GM08714 (cell line): ENCODE measurements around the gene CEP85.

ENCODE experiments used
- H3K4me3 ChIP-seq: fragments of 200-500 bp; sonication (Bioruptor generic); 2 replicates; pipeline ENCODE4 v1.5.1; 2014; ENCODE audit warnings: mild to moderate bottlenecking, low read length, inconsistent platforms
- ZNF274 ChIP-seq: IDR thresholded peaks from 2 replicates; pipeline ENCODE4 v1.6.1; 2012; ENCODE audit warnings: mild to moderate bottlenecking, low read depth, low read length

CEP85 gene

GRCh38 chr1:26278724-26279455 is 44.9 kb downstream of the CEP85 start:
- peak overlapping the region; percentile 85; the same call in 1 of the 2 replicates for H3K4me3 ChIP-seq
- no peak for TF ChIP-seq ZNF274

- no peak for TF ChIP-seq ZNF274
These were observed 45.7 kb downstream of the CEP85 start, which contains the start of gene SH3BGRL3 for GRCh38 chr1:26279456-26280332. TSS of gene SH3BGRL3 (plus strand) at chr1:26280086. CDS start at chr1:26280156, 70 bp downstream.

GRCh38 chr1:26280333-26281042 is 46.5 kb downstream of the CEP85 start:
- peak overlapping the region; percentile 85 for H3K4me3 ChIP-seq
- no peak for TF ChIP-seq ZNF274

More at GRCh38 chr1:26279456-26280332, 45.7 kb downstream of the CEP85 start, which contains the start of gene SH3BGRL3:
- H3K4me3 ChIP-seq: peak within 1 kb of the TSS; percentile 85

- no peak for TF ChIP-seq ZNF274
- no peak overlapping the region for H3K4me3 ChIP-seq
These were observed 47.3 kb downstream of the CEP85 start for GRCh38 chr1:26281091-26281958.

GRCh38 chr1:26281971-26282370 is 48.0 kb downstream of the CEP85 start:
- H3K4me3 ChIP-seq: no peak overlapping the region
- TF ChIP-seq ZNF274: no peak

- no peak overlapping the region for H3K4me3 ChIP-seq
- TF ChIP-seq ZNF274: no peak
These were observed 48.5 kb downstream of the CEP85 start for GRCh38 chr1:26282401-26282918.

GRCh38 chr1:26283279-26283853 is 49.4 kb downstream of the CEP85 start:
- H3K4me3 ChIP-seq: no peak overlapping the region
- no peak for TF ChIP-seq ZNF274

GRCh38 chr1:26283871-26284596 is 50.0 kb downstream of the CEP85 start:
- TF ChIP-seq ZNF274: no peak
- no peak overlapping the region for H3K4me3 ChIP-seq

GRCh38 chr1:26284597-26285347 is 50.8 kb downstream of the CEP85 start:
- TF ChIP-seq ZNF274: no peak
- no peak overlapping the region for H3K4me3 ChIP-seq

- H3K4me3 ChIP-seq: no peak overlapping the region
- no peak for TF ChIP-seq ZNF274
These were observed 51.5 kb downstream of the CEP85 start for GRCh38 chr1:26285366-26286063.

GRCh38 chr1:26286064-26286416 is 52.0 kb downstream of the CEP85 start:
- H3K4me3 ChIP-seq: no peak overlapping the region
- no peak for TF ChIP-seq ZNF274
